ENCODE measurements around the gene PACRG. TPM values are rescaled to one million over a fixed set of nuclear protein-coding genes. Genes with fewer than 3 reads are reported as not detected.

Gene PACRG
- total and polyA plus RNA-seq, 2 donors (not counting 3 experiments of a cell fraction or from before 2014, with no cell fraction given), result 0.08 TPM; not detected in 1

DNA sequence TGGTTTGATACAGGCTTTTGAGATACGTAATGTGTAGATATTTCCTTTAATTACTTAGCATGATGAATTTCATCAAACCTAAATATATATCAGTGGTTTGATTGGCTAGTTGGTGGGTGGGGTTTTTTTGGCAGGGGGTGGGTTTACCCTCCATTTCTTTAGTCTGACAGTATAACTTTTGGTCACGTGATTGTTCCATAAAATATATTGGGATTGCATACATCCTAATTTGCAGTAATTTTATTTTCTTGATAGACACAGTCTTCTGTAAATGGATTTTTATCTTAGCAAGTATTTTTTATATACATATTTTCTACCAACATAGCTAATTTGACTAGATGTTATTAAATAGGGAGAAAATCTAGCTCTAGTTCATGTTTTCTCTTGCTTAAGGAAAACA lies 509.3 kb downstream of the PACRG start:
- intact Hi-C loops (cut with micrococcal nuclease), result no loop called here
- Histone ChIP-seq H3K79me2 (ENCODE audit: control insufficient read depth, insufficient read depth, low read length) (no peaks in the 10 kb centered on the region), H3K36me3 (ENCODE audit: control insufficient read depth in 2 of 2, extremely low read depth in 1 of 2, insufficient read depth in 2 of 2, low read length in 2 of 2) (no peaks in the 10 kb centered on the region), H3K9ac (replicated peaks; ENCODE audit: extremely low read depth, insufficient read depth, low read length) (no peak overlapping the region), H3K27me3 (ENCODE audit: control insufficient read depth in 2 of 2, insufficient read depth in 2 of 2, low read length in 2 of 2) (no peaks in the 10 kb centered on the region), H3K9me3 (replicated peaks; ENCODE audit: control insufficient read depth, insufficient read depth, low read length) (no peaks in the 10 kb centered on the region), H3K27ac (ENCODE audit: insufficient read depth, low read depth, low read length) (no peak overlapping the region), H4K20me1 (replicated peaks; ENCODE audit: control insufficient read depth, extremely low read depth, insufficient read depth, low read length) (no peaks in the 10 kb centered on the region), H3K4me1 (ENCODE audit: control insufficient read depth, extremely low read depth, insufficient read depth, low read length) (no peaks in the 10 kb centered on the region), H2AFZ (ENCODE audit: low read depth, low read length) (no peak overlapping the region), H3K9me1 (replicated peaks; ENCODE audit: control insufficient read depth, extremely low read depth, insufficient read depth, low read length) (no peaks in the 10 kb centered on the region), H3K4me3 (replicated peaks in 1 of 3; ENCODE audit: insufficient read depth in 1 of 3, low read depth in 1 of 3, low read length in 3 of 3) (no peak overlapping the region), H3K4me2 (ENCODE audit: insufficient read depth, low read length) (no peak overlapping the region)
- POLR2A ChIA-PET, result no interaction called here
- BruUV-seq (replicated peaks), result no TSS peak
- CTCF ChIA-PET, result no interaction called here
- dilution Hi-C loops (cut with MboI; ENCODE audit: extremely low pct_ligation_motif_present, low sequenced_read_pairs), result no loop called here
- TF ChIP-seq JUN (IDR thresholded peaks at IDR 0.05; ENCODE audit: borderline replicate concordance, insufficient read depth, insufficient read length, low read depth) (no peak), EZH2 (IDR thresholded peaks at IDR 0.05; ENCODE audit: borderline replicate concordance, low read depth, low read length, severe bottlenecking) (no peak), GATA2 (IDR thresholded peaks at IDR 0.05; ENCODE audit: insufficient read depth, insufficient read length, low read depth, low read length) (no peak), POLR2AphosphoS5 (IDR thresholded peaks at IDR 0.05; ENCODE audit: insufficient read depth, low read depth, low read length) (no peak), MYC (IDR thresholded peaks at IDR 0.05; ENCODE audit: low read depth, low read length) (no peak)
- TF ChIP-seq, protein P1, sequence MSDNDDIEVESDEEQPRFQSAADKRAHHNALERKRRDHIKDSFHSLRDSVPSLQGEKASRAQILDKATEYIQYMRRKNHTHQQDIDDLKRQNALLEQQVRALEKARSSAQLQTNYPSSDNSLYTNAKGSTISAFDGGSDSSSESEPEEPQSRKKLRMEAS (IDR thresholded peaks at IDR 0.05; ENCODE audit: insufficient read depth, insufficient read length), result no peak
- TF ChIP-seq, protein P2, sequence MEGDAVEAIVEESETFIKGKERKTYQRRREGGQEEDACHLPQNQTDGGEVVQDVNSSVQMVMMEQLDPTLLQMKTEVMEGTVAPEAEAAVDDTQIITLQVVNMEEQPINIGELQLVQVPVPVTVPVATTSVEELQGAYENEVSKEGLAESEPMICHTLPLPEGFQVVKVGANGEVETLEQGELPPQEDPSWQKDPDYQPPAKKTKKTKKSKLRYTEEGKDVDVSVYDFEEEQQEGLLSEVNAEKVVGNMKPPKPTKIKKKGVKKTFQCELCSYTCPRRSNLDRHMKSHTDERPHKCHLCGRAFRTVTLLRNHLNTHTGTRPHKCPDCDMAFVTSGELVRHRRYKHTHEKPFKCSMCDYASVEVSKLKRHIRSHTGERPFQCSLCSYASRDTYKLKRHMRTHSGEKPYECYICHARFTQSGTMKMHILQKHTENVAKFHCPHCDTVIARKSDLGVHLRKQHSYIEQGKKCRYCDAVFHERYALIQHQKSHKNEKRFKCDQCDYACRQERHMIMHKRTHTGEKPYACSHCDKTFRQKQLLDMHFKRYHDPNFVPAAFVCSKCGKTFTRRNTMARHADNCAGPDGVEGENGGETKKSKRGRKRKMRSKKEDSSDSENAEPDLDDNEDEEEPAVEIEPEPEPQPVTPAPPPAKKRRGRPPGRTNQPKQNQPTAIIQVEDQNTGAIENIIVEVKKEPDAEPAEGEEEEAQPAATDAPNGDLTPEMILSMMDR (IDR thresholded peaks at IDR 0.05; ENCODE audit: extremely low read depth in 1 of 2, insufficient read depth in 1 of 2, low read depth in 1 of 2, low read length in 2 of 2), result no peak
- no peak for FAIRE-seq
- DNase-seq (ENCODE audit: low read depth, low spot score), result no peak
